Activated CD4-positive, CD25-positive, alpha-beta regulatory T cell treated with anti-CD3 and anti-CD28 coated beads, Interleukin-2, amount 50 U/mL, for 16 hours (primary cell): Measurements from ENCODE around the gene CFAP157.
"Not testable (repeated sequence)": the region's sequence is repeated elsewhere in the genome, so short reads cannot be mapped to it uniquely, and the experiment has no call there.

ENCODE experiments used
- DNase-seq: peaks from one replicate; pipeline ENCODE4 v3.0.0-alpha.2; 2020; ENCODE audit warnings: low read depth, low spot score

CFAP157 gene

GRCh38 chr9:127735530-127736185 lies 28.9 kb downstream of the CFAP157 start:
- no peak for DNase-seq

- no peak for DNase-seq
Measured at GRCh38 chr9:127738666-127739065, 31.9 kb downstream of the CFAP157 start.

- no peak for DNase-seq
Measured at GRCh38 chr9:127739614-127740330, 33.0 kb downstream of the CFAP157 start.

GRCh38 chr9:127741831-127742434 lies 35.1 kb downstream of the CFAP157 start:
- no peak for DNase-seq

- no peak for DNase-seq
Measured at GRCh38 chr9:127742435-127743088, 35.8 kb downstream of the CFAP157 start.

- DNase-seq, result no peak
Measured at GRCh38 chr9:127744398-127745110, 37.8 kb downstream of the CFAP157 start.

GRCh38 chr9:127746959-127747569 lies 40.3 kb downstream of the CFAP157 start:
- no peak for DNase-seq

- DNase-seq, result no peak
Measured at GRCh38 chr9:127749090-127749787, 42.5 kb downstream of the CFAP157 start.

GRCh38 chr9:127751269-127752054 lies 44.7 kb downstream of the CFAP157 start:
- DNase-seq, result no peak

- DNase-seq, result no peak
Measured at GRCh38 chr9:127753148-127753547, 46.4 kb downstream of the CFAP157 start.

GRCh38 chr9:127753622-127754021 lies 46.8 kb downstream of the CFAP157 start:
- no peak for DNase-seq

- DNase-seq, result no peak
Measured at GRCh38 chr9:127754099-127755060, 47.6 kb downstream of the CFAP157 start.

- no peak for DNase-seq
Measured at GRCh38 chr9:127755061-127756060, 48.6 kb downstream of the CFAP157 start.

GRCh38 chr9:127756233-127756632 lies 49.4 kb downstream of the CFAP157 start:
- DNase-seq, result no peak

- DNase-seq, result not testable (repeated sequence)
Measured at GRCh38 chr9:127756776-127757175, 50.0 kb downstream of the CFAP157 start.

GRCh38 chr9:127758843-127759242 lies 52.1 kb downstream of the CFAP157 start:
- no peak for DNase-seq

GRCh38 chr9:127761061-127761460 lies 54.3 kb downstream of the CFAP157 start:
- no peak for DNase-seq
